PFSK-1 (cell line): ENCODE results near the gene PHACTR3.

ENCODE experiments used
- POLR2AphosphoS5 ChIP-seq: IDR thresholded peaks from 2 replicates; pipeline ENCODE4 v1.6.1; 2012; ENCODE audit warnings: low read depth, mild to moderate bottlenecking, control low read depth, low read length, moderate library complexity
- SIN3A ChIP-seq: IDR thresholded peaks from 2 replicates; pipeline ENCODE4 v1.6.1; 2012; ENCODE audit warnings: mild to moderate bottlenecking, low read length, moderate library complexity, borderline replicate concordance; ENCODE audit not compliant: insufficient read depth
- TAF1 ChIP-seq: IDR thresholded peaks from 2 replicates; pipeline ENCODE4 v1.6.1; 2012; ENCODE audit warnings: low read length, control low read depth, borderline replicate concordance; ENCODE audit not compliant: insufficient read depth
- TF ChIP-seq, protein P1 (sequence below), 2 experiments: IDR thresholded peaks; 2 replicates each; pipeline versions ENCODE4 v1.6.1 to v1.8.0; 2011 to 2012; ENCODE audit warnings: low read depth in 2 of 2, low read length in 2 of 2, control low read depth in 1 of 2, inconsistent platforms in 1 of 2, mild to moderate bottlenecking in 1 of 2, moderate library complexity in 1 of 2; ENCODE audit not compliant: insufficient read depth in 1 of 2

GRCh38 chr20:59673998-59674445 is 69.7 kb downstream of the PHACTR3 start:
- TF ChIP-seq POLR2AphosphoS5 = no peak
- TF ChIP-seq, protein P1, sequence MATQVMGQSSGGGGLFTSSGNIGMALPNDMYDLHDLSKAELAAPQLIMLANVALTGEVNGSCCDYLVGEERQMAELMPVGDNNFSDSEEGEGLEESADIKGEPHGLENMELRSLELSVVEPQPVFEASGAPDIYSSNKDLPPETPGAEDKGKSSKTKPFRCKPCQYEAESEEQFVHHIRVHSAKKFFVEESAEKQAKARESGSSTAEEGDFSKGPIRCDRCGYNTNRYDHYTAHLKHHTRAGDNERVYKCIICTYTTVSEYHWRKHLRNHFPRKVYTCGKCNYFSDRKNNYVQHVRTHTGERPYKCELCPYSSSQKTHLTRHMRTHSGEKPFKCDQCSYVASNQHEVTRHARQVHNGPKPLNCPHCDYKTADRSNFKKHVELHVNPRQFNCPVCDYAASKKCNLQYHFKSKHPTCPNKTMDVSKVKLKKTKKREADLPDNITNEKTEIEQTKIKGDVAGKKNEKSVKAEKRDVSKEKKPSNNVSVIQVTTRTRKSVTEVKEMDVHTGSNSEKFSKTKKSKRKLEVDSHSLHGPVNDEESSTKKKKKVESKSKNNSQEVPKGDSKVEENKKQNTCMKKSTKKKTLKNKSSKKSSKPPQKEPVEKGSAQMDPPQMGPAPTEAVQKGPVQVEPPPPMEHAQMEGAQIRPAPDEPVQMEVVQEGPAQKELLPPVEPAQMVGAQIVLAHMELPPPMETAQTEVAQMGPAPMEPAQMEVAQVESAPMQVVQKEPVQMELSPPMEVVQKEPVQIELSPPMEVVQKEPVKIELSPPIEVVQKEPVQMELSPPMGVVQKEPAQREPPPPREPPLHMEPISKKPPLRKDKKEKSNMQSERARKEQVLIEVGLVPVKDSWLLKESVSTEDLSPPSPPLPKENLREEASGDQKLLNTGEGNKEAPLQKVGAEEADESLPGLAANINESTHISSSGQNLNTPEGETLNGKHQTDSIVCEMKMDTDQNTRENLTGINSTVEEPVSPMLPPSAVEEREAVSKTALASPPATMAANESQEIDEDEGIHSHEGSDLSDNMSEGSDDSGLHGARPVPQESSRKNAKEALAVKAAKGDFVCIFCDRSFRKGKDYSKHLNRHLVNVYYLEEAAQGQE (IDR thresholded peaks at IDR 0.05; ENCODE audit: insufficient read depth in 1 of 2, low read depth in 2 of 2, low read length in 2 of 2) = no peak
- TF ChIP-seq SIN3A = no peak
- TF ChIP-seq TAF1 = no peak
